HG02642 (cell line): Measurements from ENCODE around the gene TINAG.
"Not testable (repeated sequence)": the region's sequence is repeated elsewhere in the genome, so short reads cannot be mapped to it uniquely, and the experiment has no call there.

Experiments
- ATAC-seq: cut with Tn5 transposase; IDR thresholded peaks from one replicate; pipeline ENCODE4 v1.9.1; 2021; ENCODE audit warnings: mild to moderate bottlenecking; ENCODE audit not compliant: unreplicated experiment, poor library complexity

The TINAG gene

DNA sequence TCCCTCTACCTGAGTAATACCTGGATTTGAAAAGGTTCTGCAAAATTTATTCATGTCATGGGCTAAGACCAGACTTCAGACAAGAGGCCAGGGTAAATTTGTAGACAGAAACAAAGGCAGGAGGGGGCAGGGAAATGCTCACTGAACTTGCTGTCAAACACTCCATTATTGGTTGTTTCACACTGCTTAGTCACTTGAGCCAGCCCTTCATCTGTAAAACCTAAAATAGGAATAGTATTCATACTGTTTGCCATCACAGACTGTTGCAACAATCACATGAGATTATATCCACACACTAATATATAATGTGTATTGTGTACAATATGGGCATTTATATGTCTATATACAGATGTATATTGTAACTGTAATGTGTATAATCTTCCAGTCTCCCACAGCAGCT lies 6.5 kb upstream of the TINAG start:
- no peak for ATAC-seq

GRCh38 chr6:54307439-54307910 lies 766 bp upstream of the TINAG start:
- peak; percentile 63 for ATAC-seq

- ATAC-seq, result no peak
Observed at GRCh38 chr6:54308986-54309315, 710 bp downstream of the TINAG start.

DNA sequence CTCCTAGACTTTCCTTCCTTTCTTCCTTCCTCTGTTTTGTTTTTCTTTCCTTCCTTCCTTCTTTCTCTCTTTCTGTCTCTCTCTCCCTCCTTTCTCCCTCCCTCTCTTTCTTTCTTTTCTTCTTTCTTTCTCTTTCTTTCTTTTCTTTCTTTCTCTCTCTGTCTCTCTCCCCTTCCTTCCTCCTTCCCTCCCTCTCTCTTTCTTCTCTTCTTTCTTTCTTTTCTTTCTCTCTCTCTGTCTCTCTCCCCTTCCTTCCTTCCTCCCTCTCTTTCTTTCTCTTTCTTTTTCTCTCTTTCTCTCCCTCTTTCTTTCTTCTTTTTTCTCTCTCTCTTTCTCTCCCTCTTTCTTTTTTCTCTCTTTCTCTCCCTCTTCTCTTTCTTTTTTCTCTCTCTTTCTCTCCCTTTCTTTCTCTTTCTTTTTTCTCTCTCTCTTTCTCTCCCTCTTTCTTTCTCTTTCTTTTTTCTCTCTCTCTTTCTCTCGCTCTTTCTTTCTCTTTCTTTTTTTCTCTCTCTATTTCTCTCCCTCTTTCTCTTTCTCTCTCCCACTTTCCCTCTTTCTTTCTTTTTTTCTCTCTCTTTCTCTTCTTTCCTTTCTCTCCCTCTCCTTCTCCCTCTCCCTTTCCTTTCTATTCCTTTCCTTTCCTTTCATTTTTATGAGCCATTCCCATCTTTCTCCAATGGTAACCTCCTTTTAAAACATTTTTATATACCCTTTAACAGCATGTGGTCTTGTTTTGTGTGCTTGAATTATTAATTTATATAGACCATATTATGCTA lies 2.3 kb downstream of the TINAG start:
- no peak for ATAC-seq

- ATAC-seq, result no peak
Observed at GRCh38 chr6:54315656-54316055, 7.4 kb downstream of the TINAG start.

DNA sequence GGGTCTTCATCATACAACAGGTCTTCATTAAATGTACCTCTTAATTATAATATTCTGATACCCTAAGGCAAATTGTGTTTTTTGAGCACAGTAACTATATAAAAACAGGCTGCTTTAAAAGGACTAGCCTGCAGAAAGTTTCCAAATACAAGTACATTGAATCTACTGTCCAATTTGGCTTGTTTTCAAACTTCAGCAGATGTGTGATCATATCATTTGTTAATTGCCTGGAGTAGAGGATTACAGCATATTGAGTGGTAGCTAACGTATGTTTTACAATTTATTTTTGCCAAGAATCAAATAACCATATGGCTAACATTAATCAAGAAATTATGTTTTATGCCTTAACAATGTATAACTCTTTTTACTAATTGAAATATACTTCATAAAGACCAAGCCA lies 12.6 kb downstream of the TINAG start:
- no peak for ATAC-seq

GRCh38 chr6:54327631-54328030 lies 19.4 kb downstream of the TINAG start:
- no peak for ATAC-seq

- not testable (repeated sequence) for ATAC-seq
Observed at GRCh38 chr6:54331571-54331970, 23.3 kb downstream of the TINAG start.

GRCh38 chr6:54335871-54336270 lies 27.6 kb downstream of the TINAG start:
- no peak for ATAC-seq

- ATAC-seq, result no peak
Observed at GRCh38 chr6:54353975-54354374, 45.7 kb downstream of the TINAG start.

GRCh38 chr6:54354608-54355007 lies 46.4 kb downstream of the TINAG start:
- ATAC-seq, result no peak

GRCh38 chr6:54357141-54357540 lies 48.9 kb downstream of the TINAG start:
- no peak for ATAC-seq

DNA sequence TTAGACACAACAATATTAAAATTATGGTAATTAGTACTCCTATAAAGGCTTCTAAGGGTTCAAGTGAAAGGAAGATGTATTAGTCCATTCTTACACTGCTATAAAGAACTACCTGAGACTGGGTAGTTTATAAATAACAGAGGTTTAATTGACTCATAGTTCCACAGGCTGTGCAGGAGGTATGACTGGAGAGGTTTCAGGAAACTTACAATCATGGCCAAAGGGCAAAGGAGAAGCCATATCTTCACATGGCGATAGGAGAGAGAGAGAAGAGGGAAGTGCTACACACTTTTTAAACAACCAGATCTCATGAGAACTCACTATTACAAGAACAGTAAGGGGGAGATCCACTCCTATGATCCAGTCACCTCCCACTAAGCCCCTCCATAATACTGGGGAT lies 52.9 kb downstream of the TINAG start:
- ATAC-seq, result no peak

- ATAC-seq, result no peak
Observed at GRCh38 chr6:54361734-54362133, 53.5 kb downstream of the TINAG start.

DNA sequence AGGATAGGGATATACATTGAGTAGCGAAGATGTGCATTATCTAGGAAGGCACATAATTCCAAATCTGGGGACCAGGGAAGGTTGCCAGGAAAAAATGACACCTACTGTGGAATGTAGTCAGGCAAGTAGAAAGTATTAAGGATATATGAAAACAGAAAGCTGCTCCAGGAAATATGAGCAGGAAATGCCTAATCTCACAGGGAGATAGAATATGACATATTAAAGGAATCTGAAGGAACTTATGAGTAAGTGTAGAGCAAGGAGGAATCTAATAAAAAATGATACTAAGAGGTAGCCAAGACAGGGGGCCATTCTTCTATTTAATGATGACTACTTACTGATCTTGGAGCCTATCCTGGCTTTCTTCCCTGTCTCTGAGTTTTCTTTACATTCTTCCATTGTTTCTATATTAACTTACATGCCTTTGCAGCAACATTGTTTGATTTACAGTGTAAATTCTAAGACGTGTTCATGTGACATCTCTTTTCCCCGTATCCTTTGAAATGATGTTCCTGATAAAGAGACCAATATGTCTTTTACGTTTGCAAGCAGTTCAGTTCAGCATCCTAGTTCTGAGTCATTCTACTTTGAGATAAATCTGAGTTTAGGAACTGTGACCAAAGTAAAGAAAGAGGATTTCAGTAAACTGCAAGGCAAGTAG lies 58.6 kb downstream of the TINAG start:
- ATAC-seq, result no peak

DNA sequence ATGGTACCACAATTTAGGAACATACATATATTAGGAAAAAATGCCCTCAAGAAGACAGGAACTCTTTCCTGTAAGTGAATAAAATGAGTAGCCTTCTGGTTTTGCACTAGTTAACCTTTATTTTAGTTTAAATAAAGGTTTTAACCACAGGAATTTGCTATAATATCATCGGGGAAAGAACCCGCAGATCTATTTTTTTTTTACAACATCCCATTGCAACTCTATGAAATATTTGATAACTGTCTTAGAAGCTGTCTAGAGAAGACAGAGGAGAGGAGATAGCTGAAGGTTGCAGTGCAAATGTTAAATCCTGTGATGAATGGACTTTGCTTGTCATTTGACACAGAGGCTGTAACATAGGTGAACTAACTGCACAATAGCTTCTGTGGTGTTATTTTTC lies 69.5 kb downstream of the TINAG start:
- no peak for ATAC-seq

DNA sequence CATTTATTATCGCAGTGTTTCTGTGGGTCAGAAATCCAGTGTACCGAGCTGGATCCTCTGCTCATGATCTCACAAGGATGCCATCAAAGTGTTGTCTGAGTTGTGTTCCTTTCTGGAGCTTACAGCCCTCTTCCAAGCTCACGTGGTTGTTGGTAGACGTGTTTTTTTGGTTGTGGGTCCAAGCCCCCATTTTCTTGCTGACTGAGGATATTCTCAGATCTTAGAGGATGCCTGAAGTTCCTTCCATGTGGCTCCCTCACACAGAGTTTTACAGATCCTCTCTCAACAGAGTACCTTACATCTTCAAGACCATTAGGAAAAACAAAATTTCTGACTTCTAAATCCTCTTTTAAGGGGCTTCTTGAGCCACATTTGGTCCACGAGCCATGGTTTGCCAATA lies 78.1 kb downstream of the TINAG start:
- ATAC-seq, result no peak

DNA sequence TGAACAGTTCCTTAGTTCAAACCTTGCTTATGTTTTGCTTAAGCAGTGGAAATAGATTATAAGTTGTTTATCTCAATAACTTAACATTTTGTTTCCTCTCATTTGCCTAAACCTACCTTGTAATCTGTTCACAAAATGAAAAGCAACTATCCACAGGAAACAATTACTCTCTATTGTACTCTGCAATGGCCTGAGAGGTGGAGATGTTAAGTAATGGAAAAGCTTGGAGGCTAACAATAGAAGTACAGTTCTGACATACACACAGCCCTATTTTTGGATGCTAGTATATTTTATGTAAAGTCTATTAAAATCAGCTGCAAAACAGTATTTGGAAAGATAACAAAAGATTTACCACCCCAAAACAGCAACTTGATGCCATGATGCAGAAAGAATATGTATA lies 82.1 kb downstream of the TINAG start:
- no peak for ATAC-seq

- no peak for ATAC-seq
Observed at GRCh38 chr6:54391577-54391976, 83.3 kb downstream of the TINAG start.

DNA sequence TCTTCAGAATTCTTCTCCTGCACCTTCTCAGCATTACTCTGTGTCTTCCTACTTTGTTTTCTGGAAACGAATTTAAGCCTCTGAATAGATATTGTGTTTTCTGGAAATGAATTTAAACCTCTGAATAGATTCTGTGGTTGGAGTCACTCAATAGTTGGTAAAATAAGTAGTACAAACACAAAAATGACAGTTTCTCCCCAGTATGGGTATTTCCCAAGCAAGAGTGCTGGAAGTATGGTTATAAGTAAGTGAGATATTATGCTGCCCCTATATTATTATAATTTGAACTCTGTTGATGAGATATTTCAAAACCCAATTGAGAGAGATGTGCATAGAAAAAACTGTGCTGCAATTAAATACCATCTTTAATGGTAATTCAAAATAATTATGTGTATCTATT lies 94.9 kb downstream of the TINAG start:
- no peak for ATAC-seq

GRCh38 chr6:54404791-54405190 lies 96.5 kb downstream of the TINAG start:
- ATAC-seq, result no peak

DNA sequence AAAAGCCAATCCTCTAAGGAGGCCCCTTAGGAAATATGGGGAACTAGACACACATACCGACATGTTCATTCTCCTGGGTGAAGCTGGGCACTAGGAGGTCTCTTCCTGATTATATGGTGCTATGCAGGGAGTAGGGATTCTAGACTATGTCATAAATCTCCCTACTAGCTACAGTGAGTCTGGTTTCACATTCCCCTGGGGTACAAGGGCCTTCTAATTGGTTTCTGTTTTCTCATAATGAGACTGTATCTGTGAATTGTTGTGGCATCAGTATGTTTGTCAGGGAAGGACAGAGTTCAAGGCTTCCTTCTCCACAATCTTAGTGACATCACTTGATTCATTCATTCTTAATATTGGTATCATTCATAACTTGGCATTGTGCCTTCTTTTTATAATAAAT lies 103.5 kb downstream of the TINAG start:
- no peak for ATAC-seq
